Memory B cell (primary cell): ENCODE results near the gene SLC1A7.

Experiments used
- ATAC-seq: fragments of 150-1000 bp; cut with Tn5 transposase; 2 replicates; pipeline ENCODE4 v1.10.0; 2021; ENCODE audit warnings: low read depth, mild to moderate bottlenecking, moderate library complexity
- DNase-seq, 2 donors: peaks; one replicate each; pipeline ENCODE4 v3.0.0; 2022; ENCODE audit warnings: low spot score in 2 of 2
- H3K27ac Mint-ChIP-seq: one replicate; pipeline ENCODE4 v1.8.0; 2022; ENCODE audit warnings: mild to moderate bottlenecking, moderate library complexity, mixed read lengths
- H3K27me3 Mint-ChIP-seq: one replicate; pipeline ENCODE4 v1.8.0; 2022; ENCODE audit warnings: mixed read lengths
- H3K36me3 Mint-ChIP-seq: one replicate; pipeline ENCODE4 v1.8.0; 2022; ENCODE audit warnings: mild to moderate bottlenecking, mixed read lengths
- H3K4me1 Mint-ChIP-seq: one replicate; pipeline ENCODE4 v1.8.0; 2022; ENCODE audit warnings: mixed read lengths
- H3K4me3 Mint-ChIP-seq: one replicate; pipeline ENCODE4 v1.8.0; 2022; ENCODE audit warnings: mild to moderate bottlenecking, moderate library complexity, mixed read lengths
- H3K9me3 Mint-ChIP-seq: one replicate; pipeline ENCODE4 v1.8.0; 2022; ENCODE audit warnings: mixed read lengths

Gene SLC1A7

GRCh38 chr1:53090227-53091147 is 52.0 kb downstream of the SLC1A7 start:
- no peaks in the 10 kb centered on the region for H3K9me3 Mint-ChIP-seq
- H3K4me1 Mint-ChIP-seq, result no peaks in the 10 kb centered on the region
- no peaks in the 10 kb centered on the region for H3K36me3 Mint-ChIP-seq
- ATAC-seq, result no peak
- no peak overlapping the region for H3K4me3 Mint-ChIP-seq
- no peak overlapping the region for H3K27ac Mint-ChIP-seq
- H3K27me3 Mint-ChIP-seq, result peaks cover 5% of the 10 kb centered on the region
- DNase-seq, result no peak

DNA sequence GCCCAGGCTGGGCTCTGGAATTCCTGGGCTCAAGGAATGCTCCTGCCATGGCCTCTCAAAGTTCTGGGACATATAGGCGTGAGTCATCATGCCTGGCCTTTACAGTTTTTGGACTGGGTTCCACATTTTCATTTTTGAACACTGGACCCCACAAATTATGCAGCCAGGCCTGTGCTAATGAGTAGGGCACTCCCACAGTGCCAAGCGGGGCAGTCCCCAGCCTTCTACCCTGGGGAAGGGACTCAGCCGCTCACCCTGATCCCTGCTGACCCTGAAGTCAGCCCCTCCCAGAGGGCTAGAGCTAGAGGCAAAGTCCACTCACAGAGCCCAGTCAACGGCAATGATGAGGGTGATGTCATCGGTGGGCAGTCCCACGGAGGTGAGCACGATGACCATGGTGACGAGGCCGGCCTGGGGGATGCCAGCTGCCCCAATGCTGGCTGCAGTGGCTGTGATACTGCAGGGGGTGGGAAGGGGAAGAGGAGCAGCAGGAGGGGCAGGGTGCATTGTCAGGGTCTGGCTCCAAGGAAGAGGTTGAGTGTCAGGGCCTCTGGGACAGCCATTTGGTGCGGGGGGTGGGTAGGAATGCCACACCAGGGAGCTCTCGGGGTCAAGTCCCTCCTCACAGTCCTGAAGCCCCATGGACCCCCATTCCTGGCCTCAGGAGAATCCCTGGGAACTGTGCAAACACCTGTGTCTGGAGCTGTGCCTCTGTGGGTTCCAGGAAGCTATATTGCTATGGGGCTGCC is 52.8 kb downstream of the SLC1A7 start:
- no peaks in the 10 kb centered on the region for H3K36me3 Mint-ChIP-seq
- peaks cover 5% of the 10 kb centered on the region for H3K27me3 Mint-ChIP-seq
- no peak for DNase-seq

GRCh38 chr1:53088616-53089300 is 53.7 kb downstream of the SLC1A7 start:
- H3K4me3 Mint-ChIP-seq, result no peak overlapping the region
- no peak overlapping the region for H3K27ac Mint-ChIP-seq
- no peaks in the 10 kb centered on the region for H3K9me3 Mint-ChIP-seq
- peaks cover 2% of the 10 kb centered on the region for H3K27me3 Mint-ChIP-seq
- ATAC-seq (no peak), DNase-seq (no peak)
- no peaks in the 10 kb centered on the region for H3K4me1 Mint-ChIP-seq
- H3K36me3 Mint-ChIP-seq, result no peaks in the 10 kb centered on the region

More for the DNA sequence above, 52.8 kb downstream of the SLC1A7 start:
- no peak for ATAC-seq
- Mint-ChIP-seq H3K4me3 (no peak overlapping the region), H3K4me1 (no peaks in the 10 kb centered on the region), H3K9me3 (no peaks in the 10 kb centered on the region), H3K27ac (no peak overlapping the region)

GRCh38 chr1:53087332-53088285 is 54.8 kb downstream of the SLC1A7 start:
- no peak for ATAC-seq
- Mint-ChIP-seq H3K4me1 (no peaks in the 10 kb centered on the region), H3K4me3 (no peak overlapping the region), H3K36me3 (no peaks in the 10 kb centered on the region), H3K9me3 (no peaks in the 10 kb centered on the region), H3K27me3 (peaks cover 2% of the 10 kb centered on the region), H3K27ac (no peak overlapping the region)
- DNase-seq, result no peak

GRCh38 chr1:53086491-53087070 is 55.9 kb downstream of the SLC1A7 start:
- Mint-ChIP-seq H3K4me3 (no peak overlapping the region), H3K27me3 (peaks cover 2% of the 10 kb centered on the region), H3K27ac (no peak overlapping the region), H3K36me3 (no peaks in the 10 kb centered on the region), H3K9me3 (no peaks in the 10 kb centered on the region), H3K4me1 (no peaks in the 10 kb centered on the region)
- ATAC-seq, result no peak
- DNase-seq, result no peak

- ATAC-seq, result no peak
- Mint-ChIP-seq H3K9me3 (no peaks in the 10 kb centered on the region), H3K27me3 (peaks cover 2% of the 10 kb centered on the region), H3K4me1 (no peaks in the 10 kb centered on the region), H3K36me3 (no peaks in the 10 kb centered on the region), H3K4me3 (no peak overlapping the region), H3K27ac (no peak overlapping the region)
- no peak for DNase-seq
These were observed 57.0 kb downstream of the SLC1A7 start for GRCh38 chr1:53085405-53085804.

- ATAC-seq (no peak), DNase-seq (no peak)
- no peak overlapping the region for H3K27ac Mint-ChIP-seq
- H3K9me3 Mint-ChIP-seq, result no peaks in the 10 kb centered on the region
- H3K36me3 Mint-ChIP-seq, result no peaks in the 10 kb centered on the region
- peaks cover 2% of the 10 kb centered on the region for H3K27me3 Mint-ChIP-seq
- H3K4me3 Mint-ChIP-seq, result no peak overlapping the region
- no peaks in the 10 kb centered on the region for H3K4me1 Mint-ChIP-seq
These were observed 57.9 kb downstream of the SLC1A7 start for GRCh38 chr1:53084589-53084971.

DNA sequence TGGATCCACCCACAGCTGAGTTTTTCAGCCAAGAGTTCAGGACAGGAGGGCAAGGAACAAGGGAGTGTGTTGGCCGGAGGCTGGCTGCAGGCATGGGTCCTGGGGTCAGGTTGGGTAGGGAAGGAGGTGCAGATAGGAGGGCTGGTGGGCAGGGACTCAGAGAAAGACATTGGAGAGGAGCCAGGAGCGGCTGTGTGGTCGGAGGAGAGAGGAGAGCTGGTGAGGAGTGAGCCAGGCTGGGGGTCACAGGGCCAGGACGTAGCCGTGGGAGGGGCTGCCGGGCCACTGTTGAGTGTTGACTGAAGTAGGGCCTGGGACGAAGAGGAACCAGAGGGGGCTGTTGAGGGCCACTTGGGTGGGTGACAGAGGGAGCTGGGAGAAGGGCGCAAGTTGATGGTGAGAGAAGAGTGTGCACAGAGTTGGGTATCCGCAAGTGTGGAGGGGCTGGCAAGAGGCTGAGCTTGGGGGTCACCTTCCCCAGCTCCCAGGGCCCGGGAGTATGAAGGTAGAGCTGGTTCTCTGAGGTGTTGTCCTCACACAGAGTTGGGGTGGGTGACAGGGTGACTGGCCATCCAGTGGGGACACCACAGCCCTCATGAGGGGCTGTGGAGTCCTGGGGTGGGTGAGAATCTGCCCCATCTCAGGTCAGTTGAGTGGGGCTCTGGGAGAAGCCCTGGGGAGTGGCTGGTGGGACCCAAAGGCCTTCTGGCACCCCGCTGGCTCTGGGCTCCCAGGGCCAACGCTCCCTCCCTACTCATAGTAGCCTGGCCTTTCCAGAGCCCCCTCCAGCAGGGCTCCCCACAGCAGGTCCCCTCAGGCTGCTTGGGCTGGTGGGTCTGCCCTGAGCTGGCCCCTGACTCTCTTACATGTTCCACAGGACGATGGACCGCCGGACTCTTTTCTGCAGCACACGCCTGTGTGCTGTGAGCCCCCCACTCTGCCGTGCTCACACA is 58.5 kb downstream of the SLC1A7 start:
- H3K27ac Mint-ChIP-seq, result no peak overlapping the region
- no peak for DNase-seq
- peaks cover 2% of the 10 kb centered on the region for H3K27me3 Mint-ChIP-seq
- H3K4me3 Mint-ChIP-seq, result no peak overlapping the region
- H3K9me3 Mint-ChIP-seq, result no peaks in the 10 kb centered on the region
- no peaks in the 10 kb centered on the region for H3K36me3 Mint-ChIP-seq
- ATAC-seq, result no peak
- H3K4me1 Mint-ChIP-seq, result no peaks in the 10 kb centered on the region

GRCh38 chr1:53082826-53083455 is 59.5 kb downstream of the SLC1A7 start:
- no peaks in the 10 kb centered on the region for H3K4me1 Mint-ChIP-seq
- H3K9me3 Mint-ChIP-seq, result no peaks in the 10 kb centered on the region
- ATAC-seq (no peak), DNase-seq (no peak)
- H3K36me3 Mint-ChIP-seq, result no peaks in the 10 kb centered on the region
- no peak overlapping the region for H3K4me3 Mint-ChIP-seq
- peaks cover 2% of the 10 kb centered on the region for H3K27me3 Mint-ChIP-seq
- H3K27ac Mint-ChIP-seq, result no peak overlapping the region

GRCh38 chr1:53081384-53082066 is 60.9 kb downstream of the SLC1A7 start:
- Mint-ChIP-seq H3K27ac (no peak overlapping the region), H3K36me3 (no peaks in the 10 kb centered on the region), H3K4me1 (no peaks in the 10 kb centered on the region), H3K4me3 (no peak overlapping the region), H3K9me3 (no peaks in the 10 kb centered on the region), H3K27me3 (peaks cover 2% of the 10 kb centered on the region)
- ATAC-seq (no peak), DNase-seq (no peak)

- Mint-ChIP-seq H3K27me3 (peaks cover 2% of the 10 kb centered on the region), H3K4me1 (no peaks in the 10 kb centered on the region), H3K4me3 (no peak overlapping the region), H3K27ac (no peak overlapping the region), H3K9me3 (no peaks in the 10 kb centered on the region), H3K36me3 (no peaks in the 10 kb centered on the region)
- ATAC-seq, result no peak
- DNase-seq, result no peak
These were observed 61.7 kb downstream of the SLC1A7 start for GRCh38 chr1:53080769-53081168.
